ENCODE data around the gene RNH1. TPM values are rescaled to one million over a fixed set of nuclear protein-coding genes. Genes with fewer than 3 reads are reported as not detected.

Gene RNH1
- total RNA-seq, 1 experiment from 2014 or later = 103 TPM

- H3K27ac Mint-ChIP-seq (ENCODE audit: unreplicated experiment) = no peak overlapping the region
- intact Hi-C loops (cut with micrococcal nuclease; ENCODE audit: unreplicated experiment) = no loop called here
- peaks cover 10% of the 10 kb centered on the region for H3K4me1 Mint-ChIP-seq (ENCODE audit: low read depth, unreplicated experiment)
- no peaks in the 10 kb centered on the region for H3K27me3 Mint-ChIP-seq (ENCODE audit: unreplicated experiment)
- DNase-seq = no peak
- CTCF ChIA-PET = no interaction called here
- H3K4me3 Mint-ChIP-seq (ENCODE audit: low read depth, unreplicated experiment) = no peak overlapping the region
- H3K36me3 Mint-ChIP-seq (ENCODE audit: insufficient read depth, unreplicated experiment) = peaks cover 12% of the 10 kb centered on the region
- no peaks in the 10 kb centered on the region for H3K9me3 Mint-ChIP-seq (ENCODE audit: low read depth, unreplicated experiment)
- TF ChIP-seq CTCF (IDR thresholded peaks at IDR 0.05; ENCODE audit: unreplicated experiment) = no peak
- BruUV-seq (replicated peaks) = no TSS peak
These were observed 41.0 kb downstream of the RNH1 start for GRCh38 chr11:465896-466530.

- Mint-ChIP-seq H3K9me3 (ENCODE audit: low read depth, unreplicated experiment) (no peaks in the 10 kb centered on the region), H3K4me3 (ENCODE audit: low read depth, unreplicated experiment) (no peak overlapping the region), H3K27ac (ENCODE audit: unreplicated experiment) (no peak overlapping the region), H3K4me1 (ENCODE audit: low read depth, unreplicated experiment) (peaks cover under 1% of the 10 kb centered on the region), H3K36me3 (ENCODE audit: insufficient read depth, unreplicated experiment) (peaks cover 12% of the 10 kb centered on the region), H3K27me3 (ENCODE audit: unreplicated experiment) (no peaks in the 10 kb centered on the region)
- CTCF ChIA-PET = interaction anchor here (0.6 kb wide), 1 partner anchor 8 kb away, joined by 3 read pairs; no protein-coding TSS in a partner anchor
- intact Hi-C loops (cut with micrococcal nuclease; ENCODE audit: unreplicated experiment) = no loop called here
- no peak for DNase-seq
- no peak for TF ChIP-seq CTCF (IDR thresholded peaks at IDR 0.05; ENCODE audit: unreplicated experiment)
- no TSS peak for BruUV-seq (replicated peaks)
These were observed 42.7 kb downstream of the RNH1 start for GRCh38 chr11:464316-464715.

GRCh38 chr11:462107-462890 lies 44.7 kb downstream of the RNH1 start:
- Mint-ChIP-seq H3K27me3 (ENCODE audit: unreplicated experiment) (no peaks in the 10 kb centered on the region), H3K9me3 (ENCODE audit: low read depth, unreplicated experiment) (no peaks in the 10 kb centered on the region), H3K27ac (ENCODE audit: unreplicated experiment) (no peak overlapping the region), H3K4me3 (ENCODE audit: low read depth, unreplicated experiment) (no peak overlapping the region), H3K4me1 (ENCODE audit: low read depth, unreplicated experiment) (no peaks in the 10 kb centered on the region), H3K36me3 (ENCODE audit: insufficient read depth, unreplicated experiment) (peaks cover 12% of the 10 kb centered on the region)
- CTCF ChIA-PET = no interaction called here
- intact Hi-C loops (cut with micrococcal nuclease; ENCODE audit: unreplicated experiment) = no loop called here
- DNase-seq = no peak
- TF ChIP-seq CTCF (IDR thresholded peaks at IDR 0.05; ENCODE audit: unreplicated experiment) = no peak
- no TSS peak for BruUV-seq (replicated peaks)

- H3K4me1 Mint-ChIP-seq (ENCODE audit: low read depth, unreplicated experiment) = no peaks in the 10 kb centered on the region
- CTCF ChIA-PET = no interaction called here
- no peak overlapping the region for H3K27ac Mint-ChIP-seq (ENCODE audit: unreplicated experiment)
- BruUV-seq (replicated peaks) = no TSS peak
- TF ChIP-seq CTCF (IDR thresholded peaks at IDR 0.05; ENCODE audit: unreplicated experiment) = no peak
- H3K27me3 Mint-ChIP-seq (ENCODE audit: unreplicated experiment) = no peaks in the 10 kb centered on the region
- intact Hi-C loops (cut with micrococcal nuclease; ENCODE audit: unreplicated experiment) = no loop called here
- DNase-seq = no peak
- peaks cover 9% of the 10 kb centered on the region for H3K36me3 Mint-ChIP-seq (ENCODE audit: insufficient read depth, unreplicated experiment)
- no peak overlapping the region for H3K4me3 Mint-ChIP-seq (ENCODE audit: low read depth, unreplicated experiment)
- H3K9me3 Mint-ChIP-seq (ENCODE audit: low read depth, unreplicated experiment) = no peaks in the 10 kb centered on the region
These were observed 45.4 kb downstream of the RNH1 start for GRCh38 chr11:461626-462025.
